Large intestine (tissue), 3 donors: ENCODE results near the gene CERS4. TPM values are rescaled to one million over a fixed set of nuclear protein-coding genes. Genes with fewer than 3 reads are reported as not detected.
A peak's percentile ranks its signal among the peaks of the same experiment; 100 is the strongest.
"Not testable (repeated sequence)": the region's sequence is repeated elsewhere in the genome, so short reads cannot be mapped to it uniquely, and the experiment has no call there.

ENCODE experiments used
- DNase-seq, 2 donors: peaks; one replicate each; pipeline versions ENCODE4 v3.0.0 to v3.0.0-alpha.2; 2013
- H3K27ac ChIP-seq: one replicate; pipeline ENCODE4 v1.5.1; 2013; ENCODE audit warnings: low read length
- H3K27me3 ChIP-seq: 2 replicates; pipeline ENCODE4 v1.6.1; 2013; ENCODE audit warnings: low read length; ENCODE audit not compliant: control insufficient read depth, insufficient read depth
- H3K36me3 ChIP-seq: 2 replicates; pipeline ENCODE4 v1.6.1; 2013; ENCODE audit warnings: low read length; ENCODE audit not compliant: control insufficient read depth, insufficient read depth
- H3K4me1 ChIP-seq: one replicate; pipeline ENCODE4 v1.6.1; 2013; ENCODE audit warnings: low read length; ENCODE audit not compliant: control insufficient read depth, insufficient read depth
- H3K4me3 ChIP-seq: one replicate; pipeline ENCODE4 v1.5.1; 2013; ENCODE audit warnings: low read length
- H3K9me3 ChIP-seq: one replicate; pipeline ENCODE4 v1.6.1; 2013; ENCODE audit warnings: mild to moderate bottlenecking, low read depth, low read length, moderate library complexity; ENCODE audit not compliant: control insufficient read depth
- WGBS: methylation state at CpG from one replicate; pipeline ENCODE4 v1.1.5; 2013; ENCODE audit warnings: low lambda C conversion rate; ENCODE audit not compliant: insufficient coverage; 5-methylcytosine and 5-hydroxymethylcytosine counted together
- polyA plus RNA-seq: library from polyadenylated mRNA; unstranded; fragments of 120-200 nt; gene quantifications from one replicate; pipeline ENCODE4 v1.2.1, GENCODE V29; 2013

Gene CERS4
- polyA plus RNA-seq, 1 donor, result 119 TPM

DNA sequence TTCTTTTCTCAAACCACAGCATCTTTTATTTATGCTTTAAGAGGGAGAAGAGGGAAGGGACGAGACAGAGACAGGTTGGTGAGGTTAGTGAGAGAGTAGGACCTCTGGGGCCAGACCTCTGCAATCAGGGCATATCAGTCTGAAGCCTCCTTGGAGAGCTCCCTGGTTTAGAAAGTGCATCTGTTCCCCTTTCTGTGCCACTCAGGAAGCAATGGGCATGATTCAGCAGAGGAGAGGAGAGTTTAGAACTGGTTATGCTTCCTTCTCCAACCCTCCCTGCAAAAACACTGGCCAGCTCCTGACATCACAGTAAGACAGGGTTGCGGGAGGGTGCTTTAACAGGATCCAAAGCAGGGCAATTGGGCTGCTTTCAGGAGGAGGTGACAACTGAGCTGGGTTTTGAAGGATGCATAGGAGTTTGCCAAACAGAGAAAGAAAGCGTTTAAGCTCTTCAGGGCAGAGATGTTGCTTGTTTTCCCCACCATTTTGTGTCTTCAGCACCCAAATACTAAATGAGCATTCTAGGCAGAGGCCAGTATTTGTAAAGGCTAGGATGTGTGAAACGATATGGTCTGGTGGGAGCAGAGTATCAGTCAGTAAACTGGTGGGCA lies 33.1 kb downstream of the CERS4 start:
- no peak for DNase-seq
- no peak overlapping the region for H3K27ac ChIP-seq
- no CpG with 5 or more reads among the region's 4 CpGs for WGBS
- peaks cover 14% of the 10 kb centered on the region for H3K4me1 ChIP-seq
- no peaks in the 10 kb centered on the region for H3K27me3 ChIP-seq
- H3K9me3 ChIP-seq, result peaks cover 8% of the 10 kb centered on the region
- peaks cover 52% of the 10 kb centered on the region for H3K36me3 ChIP-seq
- no peak overlapping the region for H3K4me3 ChIP-seq

DNA sequence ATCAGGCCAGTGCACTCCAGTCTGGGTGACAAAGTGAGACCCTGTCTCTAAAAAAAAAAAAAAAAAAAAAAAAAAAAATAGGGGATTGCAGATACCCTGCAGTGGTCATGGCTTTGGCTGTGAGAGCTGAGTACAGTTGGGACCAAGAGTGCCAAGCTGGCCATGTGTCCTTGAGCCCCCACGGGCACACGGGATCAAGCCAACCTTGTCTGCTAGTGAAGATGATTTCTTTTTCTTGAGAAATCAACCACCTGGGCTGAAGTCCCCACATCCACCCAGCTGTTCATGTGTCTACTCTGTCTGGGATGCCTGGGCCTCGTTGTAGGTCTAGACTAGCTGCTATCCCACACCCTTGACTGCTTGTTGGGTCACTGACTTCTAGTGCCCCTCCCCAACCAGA lies 34.0 kb downstream of the CERS4 start:
- no peak overlapping the region for H3K4me3 ChIP-seq
- peaks cover 50% of the 10 kb centered on the region for H3K36me3 ChIP-seq
- no CpG with 5 or more reads among the region's 3 CpGs for WGBS
- no peak overlapping the region for H3K27ac ChIP-seq
- no peaks in the 10 kb centered on the region for H3K27me3 ChIP-seq
- DNase-seq, result no peak
- H3K9me3 ChIP-seq, result peaks cover 8% of the 10 kb centered on the region
- peaks cover 14% of the 10 kb centered on the region for H3K4me1 ChIP-seq

DNA sequence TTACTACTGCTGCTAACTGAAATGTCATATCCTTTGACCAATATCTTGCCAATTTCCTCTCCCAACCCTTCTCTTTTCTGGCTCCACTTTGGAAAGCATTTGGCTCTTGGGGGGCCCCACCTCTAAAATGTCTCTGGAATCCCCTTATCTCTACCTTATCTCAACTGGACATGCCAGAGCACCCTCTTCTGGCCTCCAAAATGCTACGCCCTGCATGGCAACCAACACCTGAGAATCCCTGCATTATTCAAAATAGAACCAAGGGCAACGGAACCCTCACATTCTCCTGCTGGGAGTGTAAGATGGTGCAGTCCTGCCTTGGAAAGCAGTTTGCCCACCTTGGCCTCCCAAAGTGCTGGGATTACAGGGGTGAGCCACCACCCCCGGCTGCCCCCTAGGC lies 35.3 kb downstream of the CERS4 start:
- Histone ChIP-seq H3K36me3 (peaks cover 47% of the 10 kb centered on the region), H3K27ac (no peak overlapping the region), H3K4me1 (peaks cover 14% of the 10 kb centered on the region), H3K9me3 (peaks cover 4% of the 10 kb centered on the region), H3K27me3 (no peaks in the 10 kb centered on the region), H3K4me3 (no peak overlapping the region)
- WGBS, result no CpG with 5 or more reads among the region's 3 CpGs
- no peak for DNase-seq

DNA sequence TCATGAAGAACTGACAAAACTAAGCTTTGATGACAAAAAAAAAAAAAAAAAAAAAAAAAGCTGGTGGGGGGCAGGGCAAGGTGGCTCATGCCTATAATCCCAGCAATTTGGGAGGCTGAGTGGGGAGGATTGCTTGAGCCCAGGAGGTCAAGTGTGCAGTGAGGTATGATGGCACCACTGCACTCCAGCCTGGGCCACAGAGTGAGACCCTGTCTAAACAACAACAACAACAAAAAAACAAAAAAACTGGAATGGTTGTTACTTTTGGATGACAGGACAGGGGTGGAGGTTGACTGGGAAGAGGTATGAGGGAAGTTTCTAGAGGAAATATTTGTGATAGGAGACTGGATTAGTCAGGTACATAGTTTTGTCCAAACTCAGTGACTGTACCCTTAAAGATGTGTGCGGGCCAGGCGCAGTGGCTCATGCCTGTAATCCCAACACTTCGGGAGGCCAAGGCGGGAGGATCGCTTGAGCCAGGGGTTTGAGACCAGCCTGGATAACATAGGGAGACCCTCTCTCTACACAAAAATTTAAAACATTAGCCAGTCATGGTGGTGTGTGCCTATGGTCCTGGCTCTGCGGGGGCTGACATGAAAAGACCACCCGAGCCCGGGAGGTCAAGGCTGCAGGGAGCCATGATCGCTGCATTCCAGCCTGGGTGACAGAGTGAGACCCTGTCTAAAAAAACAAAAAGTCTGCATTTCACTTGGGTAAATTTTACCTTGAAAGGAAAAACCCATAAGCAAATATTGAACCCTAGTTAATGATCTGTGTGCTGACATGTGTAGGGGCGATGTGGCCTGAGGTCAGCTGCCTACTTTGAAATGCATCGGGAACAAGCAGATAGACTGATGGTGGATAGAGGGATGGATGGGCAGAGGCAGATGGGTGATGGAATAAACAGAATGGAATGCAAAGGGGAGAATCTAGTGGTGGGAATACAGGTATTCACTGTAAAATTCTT lies 37.0 kb downstream of the CERS4 start:
- Histone ChIP-seq H3K4me3 (no peak overlapping the region), H3K27me3 (no peaks in the 10 kb centered on the region), H3K27ac (no peak overlapping the region), H3K36me3 (peaks cover 53% of the 10 kb centered on the region), H3K9me3 (peaks cover 4% of the 10 kb centered on the region), H3K4me1 (peaks cover 6% of the 10 kb centered on the region)
- WGBS, result 37% methylated on average over 2 of the region's 11 CpGs
- DNase-seq, result no peak

DNA sequence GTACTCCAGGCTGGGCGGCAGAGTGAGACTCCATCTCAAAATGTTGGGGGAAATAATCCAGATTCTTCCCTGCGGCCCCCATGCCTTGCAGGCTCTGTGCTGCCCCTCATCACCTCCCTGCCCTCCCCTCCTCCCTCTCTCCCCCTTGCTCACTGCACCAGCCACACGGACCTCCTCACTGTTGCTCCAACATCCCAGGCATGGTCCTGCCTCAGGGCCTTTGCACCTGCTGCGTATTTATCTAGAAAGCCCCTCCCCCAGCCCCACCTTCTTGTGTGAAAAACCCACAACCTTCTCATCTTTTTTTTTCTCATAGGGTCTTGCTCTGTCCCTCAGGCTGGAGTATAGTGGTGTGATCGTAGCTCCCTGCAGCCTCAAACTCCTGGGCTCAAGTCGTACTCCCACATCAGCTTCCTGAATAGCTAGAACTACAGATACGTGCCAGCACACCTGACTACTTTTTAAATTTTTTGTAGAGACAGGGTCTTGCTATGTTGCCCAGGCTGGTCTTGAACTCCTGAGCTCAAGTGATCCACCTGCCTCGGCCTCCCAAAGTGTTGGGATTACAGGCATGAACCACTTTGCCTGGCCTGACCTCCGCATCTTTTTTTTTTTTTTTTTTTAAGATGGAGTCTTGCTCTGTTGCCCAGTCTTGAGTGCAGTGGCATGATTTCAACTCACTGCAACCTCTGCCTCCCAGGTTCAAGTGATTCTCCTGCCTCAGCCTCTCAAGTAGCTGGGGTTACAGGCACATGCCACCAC lies 38.1 kb downstream of the CERS4 start:
- H3K36me3 ChIP-seq, result peaks cover 43% of the 10 kb centered on the region
- H3K27ac ChIP-seq, H3K4me3 ChIP-seq, H3K4me1 ChIP-seq, DNase-seq, H3K27me3 ChIP-seq, H3K9me3 ChIP-seq: not testable (repeated sequence)
- no CpG with 5 or more reads among the region's 9 CpGs for WGBS

DNA sequence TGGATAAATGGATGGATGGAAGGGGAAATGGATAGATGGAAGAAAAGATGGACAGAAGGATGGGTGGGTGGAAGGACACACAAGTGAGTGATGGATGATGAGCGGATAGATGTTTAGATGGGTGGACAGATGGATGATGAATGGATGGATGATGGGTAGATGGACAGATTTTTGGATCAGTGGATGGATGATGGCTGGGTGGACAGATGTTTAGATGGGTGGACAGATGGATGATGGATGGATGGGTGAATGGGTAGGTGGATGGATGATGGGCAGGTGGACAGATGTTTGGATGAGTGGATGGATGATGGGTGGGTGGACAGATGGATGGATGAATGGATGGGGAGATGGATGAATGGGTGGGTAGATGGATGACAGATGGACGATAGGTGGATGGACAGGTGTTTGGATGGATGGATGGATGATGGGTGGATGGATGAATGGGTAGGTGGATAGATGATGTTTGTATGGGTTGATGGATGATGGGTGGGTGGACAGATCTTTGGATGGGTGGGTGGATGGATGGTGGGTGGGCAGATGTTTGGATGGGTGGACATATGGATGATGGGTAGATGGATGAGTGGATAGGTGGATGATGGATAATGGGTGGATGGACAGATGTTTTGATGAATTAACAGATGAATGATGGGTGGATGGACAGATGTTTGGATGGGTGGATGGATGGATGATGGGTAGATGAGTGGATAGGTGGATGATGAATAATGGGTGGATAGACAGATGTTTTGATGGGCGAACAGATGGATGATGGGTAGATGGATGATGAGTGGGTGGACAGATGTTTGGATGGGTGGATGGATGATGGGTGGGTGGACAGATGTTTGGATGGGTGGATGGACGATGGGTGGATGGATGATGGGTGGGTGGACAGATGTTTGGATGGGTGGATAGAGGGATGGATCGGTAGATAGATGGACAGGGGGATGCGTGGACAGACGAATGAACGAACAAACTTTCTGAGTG lies 39.5 kb downstream of the CERS4 start:
- no peaks in the 10 kb centered on the region for H3K27me3 ChIP-seq
- DNase-seq, result no peak
- H3K9me3 ChIP-seq, result no peaks in the 10 kb centered on the region
- H3K27ac ChIP-seq, result no peak overlapping the region
- H3K4me3 ChIP-seq, result no peak overlapping the region
- H3K4me1 ChIP-seq, result peaks cover 6% of the 10 kb centered on the region
- H3K36me3 ChIP-seq, result peaks cover 46% of the 10 kb centered on the region
- 100% methylated on average over 3 of the region's 8 CpGs for WGBS

DNA sequence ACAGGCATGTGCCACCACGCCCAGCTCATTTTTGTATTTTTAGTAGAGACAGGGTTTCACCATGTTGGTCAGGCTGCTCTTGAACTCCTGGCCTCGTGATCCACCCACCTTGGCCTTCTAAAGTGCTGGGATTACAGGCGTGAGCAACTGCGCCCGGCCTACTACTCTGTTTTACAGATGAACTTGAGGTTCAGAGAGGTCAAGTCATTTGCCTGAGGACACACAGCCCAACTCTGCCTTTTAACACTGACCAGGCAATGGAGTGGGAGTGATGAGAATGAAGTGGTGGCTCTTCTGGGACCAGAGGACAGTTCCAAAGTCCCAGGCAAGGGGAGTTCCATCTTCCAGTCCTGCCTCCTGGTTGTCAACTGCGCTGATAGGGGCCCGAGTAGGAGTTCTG lies 41.4 kb downstream of the CERS4 start:
- Histone ChIP-seq H3K27ac (no peak overlapping the region), H3K9me3 (no peaks in the 10 kb centered on the region), H3K4me3 (no peak overlapping the region), H3K4me1 (peaks cover 2% of the 10 kb centered on the region), H3K36me3 (peaks cover 54% of the 10 kb centered on the region), H3K27me3 (no peaks in the 10 kb centered on the region)
- DNase-seq, result no peak
- no CpG with 5 or more reads among the region's 7 CpGs for WGBS

DNA sequence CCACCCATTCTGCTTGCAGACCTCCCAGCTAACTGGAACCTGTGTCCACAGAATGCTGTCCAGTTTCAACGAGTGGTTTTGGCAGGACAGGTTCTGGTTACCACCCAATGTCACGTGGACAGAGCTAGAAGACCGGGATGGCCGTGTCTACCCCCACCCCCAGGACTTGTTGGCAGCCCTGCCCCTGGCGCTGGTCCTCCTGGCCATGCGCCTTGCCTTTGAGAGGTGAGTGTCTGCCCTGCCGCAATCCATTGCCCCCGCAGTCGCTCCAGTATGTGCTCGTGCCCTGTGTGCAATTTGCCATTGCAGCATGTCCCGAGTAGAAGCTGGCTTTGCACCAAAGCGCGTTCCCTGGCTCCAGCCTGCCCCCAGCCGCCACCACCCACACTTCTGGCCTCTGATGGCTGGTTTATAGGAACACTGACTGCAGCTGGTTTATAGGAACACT lies 41.9 kb downstream of the CERS4 start:
- Histone ChIP-seq H3K27me3 (no peaks in the 10 kb centered on the region), H3K4me1 (peaks cover 2% of the 10 kb centered on the region), H3K27ac (no peak overlapping the region), H3K4me3 (no peak overlapping the region), H3K36me3 (peaks cover 56% of the 10 kb centered on the region), H3K9me3 (no peaks in the 10 kb centered on the region)
- no peak for DNase-seq
- WGBS, result no CpG with 5 or more reads among the region's 14 CpGs

DNA sequence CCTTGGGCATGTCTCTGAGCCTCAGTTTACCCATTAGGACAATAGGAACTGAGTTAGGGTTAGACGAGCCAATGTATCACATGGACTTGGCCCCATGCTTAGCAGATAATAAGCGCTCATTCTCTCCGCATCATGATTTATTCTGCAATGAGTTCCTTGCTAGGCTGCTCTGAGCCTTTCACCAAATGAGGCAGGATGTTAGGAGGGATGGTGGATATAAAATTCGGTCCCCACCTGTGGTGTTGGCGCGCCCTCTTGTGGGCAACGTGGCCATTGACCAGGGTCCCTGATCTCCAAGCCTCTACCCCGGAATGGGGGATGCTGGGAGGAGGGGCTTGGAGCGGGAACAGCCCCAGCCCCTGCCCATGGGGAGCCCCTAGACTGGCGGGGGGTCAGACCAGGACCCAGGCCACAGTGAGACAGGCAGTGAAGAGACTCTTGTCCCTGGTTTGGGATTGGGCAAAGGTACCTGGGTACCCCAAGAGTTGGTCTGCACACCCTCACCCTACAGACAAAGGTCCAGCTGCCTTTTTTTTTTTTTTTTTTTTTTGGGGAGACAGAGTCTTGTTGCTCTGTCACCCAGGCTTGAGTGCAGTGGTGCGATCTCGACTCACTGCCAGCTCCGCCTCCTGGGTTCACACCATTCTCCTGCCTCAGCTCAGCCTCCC lies 43.9 kb downstream of the CERS4 start:
- 0% methylated on average over 1 of the region's 13 CpGs for WGBS

More for the DNA sequence above, 43.9 kb downstream of the CERS4 start:
- Histone ChIP-seq H3K36me3 (peaks cover 65% of the 10 kb centered on the region), H3K27ac (no peak overlapping the region), H3K4me1 (peaks cover 10% of the 10 kb centered on the region), H3K4me3 (no peak overlapping the region), H3K9me3 (no peaks in the 10 kb centered on the region), H3K27me3 (no peaks in the 10 kb centered on the region)
- peak; percentile 52 to 55 for DNase-seq
